Measurements from ENCODE around the gene AKR1C3. TPM values are rescaled to one million over a fixed set of nuclear protein-coding genes. Genes with fewer than 3 reads are reported as not detected.

The AKR1C3 gene
- total RNA-seq, 1 experiment from 2014 or later, result 0.62 TPM

Other genes with a start within 250 kb of the AKR1C3 start
- 0.31 TPM for gene AKR1C1, start 131.0 kb upstream of the AKR1C3 start, total RNA-seq (2021; ENCODE audit: unreplicated experiment)
- gene AKR1C2, start 90.6 kb upstream of the AKR1C3 start, total RNA-seq (2021; ENCODE audit: unreplicated experiment), result 0.33 TPM
- gene AKR1C8, start 90.7 kb downstream of the AKR1C3 start, total RNA-seq (2021; ENCODE audit: unreplicated experiment), result not detected
- not detected for gene AKR1C4, start 102.4 kb downstream of the AKR1C3 start, total RNA-seq (2021; ENCODE audit: unreplicated experiment)

Data from Panc1 (cell line).